ENCODE results near the gene UHRF1. TPM values are rescaled to one million over a fixed set of nuclear protein-coding genes. Genes with fewer than 3 reads are reported as not detected.

The UHRF1 gene
- total RNA-seq, 1 experiment from 2014 or later: 5.3 TPM

- no peak for DNase-seq (ENCODE audit: low read depth, low spot score)
- in situ Hi-C loops (cut with HindIII; ENCODE audit: low pct_unique_long_range_greater_than_20kb, low sequenced_read_pairs): no loop called here
Observed at GRCh38 chr19:4993683-4994082, 84.4 kb downstream of the UHRF1 start.

- DNase-seq (ENCODE audit: low read depth, low spot score): no peak
- in situ Hi-C loops (cut with HindIII; ENCODE audit: low pct_unique_long_range_greater_than_20kb, low sequenced_read_pairs): no loop called here
Observed at GRCh38 chr19:4996701-4997100, 87.4 kb downstream of the UHRF1 start.

GRCh38 chr19:4997297-4997696 lies 88.0 kb downstream of the UHRF1 start:
- in situ Hi-C loops (cut with HindIII; ENCODE audit: low pct_unique_long_range_greater_than_20kb, low sequenced_read_pairs): no loop called here
- DNase-seq (ENCODE audit: low read depth, low spot score): no peak

GRCh38 chr19:5000120-5000611 lies 90.9 kb downstream of the UHRF1 start:
- in situ Hi-C loops (cut with HindIII; ENCODE audit: low pct_unique_long_range_greater_than_20kb, low sequenced_read_pairs): no loop called here
- DNase-seq (ENCODE audit: low read depth, low spot score): no peak

GRCh38 chr19:5001615-5002014 lies 92.3 kb downstream of the UHRF1 start:
- in situ Hi-C loops (cut with HindIII; ENCODE audit: low pct_unique_long_range_greater_than_20kb, low sequenced_read_pairs): no loop called here
- peak; percentile 56 for DNase-seq (ENCODE audit: low read depth, low spot score)

- in situ Hi-C loops (cut with HindIII; ENCODE audit: low pct_unique_long_range_greater_than_20kb, low sequenced_read_pairs): no loop called here
- DNase-seq (ENCODE audit: low read depth, low spot score): no peak
Observed at GRCh38 chr19:5002143-5002542, 92.8 kb downstream of the UHRF1 start.

GRCh38 chr19:5003781-5004180 lies 94.5 kb downstream of the UHRF1 start:
- in situ Hi-C loops (cut with HindIII; ENCODE audit: low pct_unique_long_range_greater_than_20kb, low sequenced_read_pairs): no loop called here
- DNase-seq (ENCODE audit: low read depth, low spot score): no peak

GRCh38 chr19:5005096-5005495 lies 95.8 kb downstream of the UHRF1 start:
- in situ Hi-C loops (cut with HindIII; ENCODE audit: low pct_unique_long_range_greater_than_20kb, low sequenced_read_pairs): no loop called here
- no peak for DNase-seq (ENCODE audit: low read depth, low spot score)

GRCh38 chr19:5006201-5006600 lies 96.9 kb downstream of the UHRF1 start:
- no peak for DNase-seq (ENCODE audit: low read depth, low spot score)

GRCh38 chr19:5006821-5007220 lies 97.5 kb downstream of the UHRF1 start:
- in situ Hi-C loops (cut with HindIII; ENCODE audit: low pct_unique_long_range_greater_than_20kb, low sequenced_read_pairs): no loop called here
- no peak for DNase-seq (ENCODE audit: low read depth, low spot score)

More at GRCh38 chr19:5006201-5006600, 96.9 kb downstream of the UHRF1 start:
- in situ Hi-C loops (cut with HindIII; ENCODE audit: low pct_unique_long_range_greater_than_20kb, low sequenced_read_pairs): no loop called here

Small RNAs within 50 kb of the gene (small RNA-seq; reads per million reads assigned to genes)
- gene MIR4747: 0 reads per million in 2 experiments

Other genes starting within 250 kb of the UHRF1 start
- 321 and 322 TPM in 2 replicates for gene MYDGF, start 239.2 kb upstream of the UHRF1 start, total RNA-seq (2014; rRNA removed; shearing (Covaris generic))
- gene DPP9, start 185.7 kb upstream of the UHRF1 start, total RNA-seq (2014; rRNA removed; shearing (Covaris generic)): 34.4 and 47.9 TPM in 2 replicates
- gene FEM1A, start 117.8 kb upstream of the UHRF1 start, total RNA-seq (2014; rRNA removed; shearing (Covaris generic)): 10.7 and 11.6 TPM in 2 replicates
- gene TICAM1, start 77.8 kb upstream of the UHRF1 start, total RNA-seq (2014; rRNA removed; shearing (Covaris generic)): 2.6 and 3.1 TPM in 2 replicates
- 36.2 and 42.2 TPM in 2 replicates for gene PLIN3, start 41.8 kb upstream of the UHRF1 start, total RNA-seq (2014; rRNA removed; shearing (Covaris generic))
- gene ARRDC5, start 6.6 kb upstream of the UHRF1 start, total RNA-seq (2014; rRNA removed; shearing (Covaris generic)): not detected in 2 replicates
- 3.6 and 6.0 TPM in 2 replicates for gene KDM4B, start 59.6 kb downstream of the UHRF1 start, total RNA-seq (2014; rRNA removed; shearing (Covaris generic))

Measured in SK-MEL-5 (cell line).